CD4-positive, alpha-beta T cell treated with Interleukin-15 for 1 hour (primary cell): ENCODE data around the gene ULK4.

Experiments used
- DNase-seq: peaks from one replicate; pipeline ENCODE4 v3.0.0-alpha.2; 2020

ULK4 gene

DNA sequence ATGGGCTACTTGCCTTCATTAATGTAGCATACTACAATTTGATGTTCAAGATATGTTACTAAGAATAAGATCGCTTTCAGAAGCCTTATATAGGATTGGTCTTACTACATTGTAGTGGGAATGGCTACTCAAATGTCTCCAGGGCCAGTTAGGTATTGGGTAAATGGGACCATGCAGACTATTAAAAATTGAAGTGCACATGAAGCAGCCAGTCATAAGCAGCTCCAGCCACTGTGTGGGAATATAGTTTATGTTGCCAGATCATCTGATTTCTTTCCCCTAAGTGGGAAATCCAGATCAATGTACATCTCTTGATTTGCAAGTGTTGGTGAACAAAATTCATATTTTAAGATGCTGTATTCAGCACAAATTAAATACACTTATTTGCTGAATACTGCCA lies 757.5 kb downstream of the ULK4 start:
- DNase-seq = no peak

DNA sequence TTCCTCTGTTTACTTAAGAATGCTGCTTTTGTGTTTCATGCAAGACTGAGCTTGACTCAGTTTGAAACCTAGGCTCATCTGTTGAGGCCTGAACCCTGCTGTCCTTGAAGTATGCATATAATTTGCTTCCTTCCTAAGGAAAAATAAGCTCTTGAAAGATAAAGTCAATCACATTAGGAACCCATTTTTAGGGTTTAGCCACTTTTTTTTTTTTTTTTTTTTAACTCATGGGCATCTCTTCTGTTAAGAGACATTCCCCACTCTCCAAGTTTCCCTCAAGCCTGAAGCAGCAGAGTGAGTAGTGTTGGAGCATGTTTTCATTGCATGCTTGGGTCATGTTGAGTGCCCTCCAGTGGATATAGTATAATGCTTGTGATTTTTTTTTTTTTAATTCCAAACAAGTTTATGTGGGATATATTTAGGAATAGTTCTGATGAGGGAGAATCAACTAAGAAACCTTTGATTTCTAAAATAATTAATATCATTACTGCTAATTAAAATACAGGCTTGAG lies 759.0 kb downstream of the ULK4 start:
- DNase-seq = no peak

DNA sequence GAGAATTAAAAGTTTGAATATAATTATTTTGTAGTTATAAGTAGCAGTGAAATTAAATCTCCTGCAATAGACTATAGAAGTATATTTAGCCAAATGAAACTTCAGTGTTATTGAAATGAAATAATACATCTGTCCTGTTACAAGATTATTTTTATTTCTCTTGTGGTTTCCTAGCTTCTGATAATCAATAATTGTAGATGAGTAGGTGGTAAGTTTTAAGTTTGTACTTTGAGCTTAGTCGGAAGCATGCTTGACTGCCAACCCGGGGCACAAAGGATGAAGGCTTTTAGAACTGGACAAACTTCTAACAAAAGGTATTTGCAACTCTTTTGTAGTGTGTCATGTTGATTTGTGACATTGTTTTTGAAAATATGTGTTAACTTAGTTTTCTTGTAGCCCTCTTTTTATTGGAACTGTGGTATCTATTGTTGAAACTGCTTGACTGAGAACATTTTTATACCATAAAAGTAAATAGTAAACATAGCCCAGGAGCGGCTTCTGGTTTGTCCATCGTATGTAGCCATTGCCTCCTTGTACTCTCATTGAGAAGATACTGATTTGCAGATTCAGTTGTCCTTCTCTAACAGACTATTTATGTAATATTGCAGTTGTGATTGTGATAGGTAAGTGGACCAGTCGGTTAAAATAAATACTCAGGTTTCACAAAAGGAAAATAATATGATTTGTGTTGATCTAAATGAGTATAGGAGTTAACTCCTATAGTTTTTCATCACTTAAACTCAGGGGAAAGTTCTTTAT lies 759.6 kb downstream of the ULK4 start:
- no peak for DNase-seq

DNA sequence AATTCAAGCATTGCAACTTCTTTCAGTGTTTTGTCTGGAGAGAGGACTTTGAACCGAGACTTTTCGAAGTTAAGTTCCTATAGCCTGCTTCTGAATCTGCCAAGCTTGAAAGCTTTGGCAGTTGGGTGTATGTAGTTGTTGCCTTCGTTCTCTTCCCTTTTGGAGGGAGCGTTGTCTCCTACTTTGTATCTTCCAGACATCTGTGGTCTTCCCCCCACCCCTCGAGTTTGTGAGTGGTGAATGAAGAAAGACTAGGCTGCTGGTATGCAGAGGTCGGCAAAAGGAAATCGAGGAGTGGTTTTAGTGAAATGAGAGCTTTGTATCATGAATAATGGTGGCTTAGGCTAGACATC lies 761.3 kb downstream of the ULK4 start:
- no peak for DNase-seq

DNA sequence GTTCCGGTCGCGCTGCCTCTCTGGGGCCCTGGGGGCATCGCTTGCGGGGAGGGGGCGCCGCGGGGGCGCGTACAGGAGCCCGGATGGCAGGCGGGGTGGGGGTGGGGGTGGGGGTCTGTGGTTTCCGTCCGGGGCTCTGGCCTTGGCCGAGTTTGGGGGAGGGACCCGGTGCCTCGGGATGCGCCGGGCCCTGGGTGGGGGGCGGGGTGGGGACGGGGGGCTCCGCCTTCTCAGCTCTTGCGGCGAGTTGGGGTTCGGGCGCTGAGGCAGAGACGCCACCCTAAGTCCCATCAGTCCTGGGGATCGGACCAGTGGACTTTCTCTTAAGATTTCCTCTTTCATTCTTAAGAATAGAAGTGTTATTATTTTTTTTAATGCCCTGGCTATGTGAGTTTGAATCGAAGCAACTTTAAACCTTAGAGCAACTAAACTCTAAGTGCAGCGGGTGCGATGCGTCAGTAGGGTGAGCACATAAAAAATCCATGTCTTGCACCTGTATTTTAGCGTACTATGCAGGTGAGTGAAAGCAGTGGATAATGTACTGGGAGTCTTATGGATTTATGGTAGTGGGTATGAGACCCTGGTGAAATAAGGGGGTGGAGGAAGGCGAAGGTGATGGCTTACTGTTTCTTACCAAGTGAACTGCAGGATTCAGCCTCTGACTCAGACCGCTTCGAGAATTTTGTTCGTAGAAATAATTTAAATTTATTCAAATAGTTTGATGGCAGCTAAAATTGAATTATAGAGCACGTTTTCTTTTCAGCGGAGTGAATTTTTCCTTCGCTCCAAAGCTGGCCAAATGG lies 761.8 kb downstream of the ULK4 start:
- DNase-seq = peak; percentile 34

DNA sequence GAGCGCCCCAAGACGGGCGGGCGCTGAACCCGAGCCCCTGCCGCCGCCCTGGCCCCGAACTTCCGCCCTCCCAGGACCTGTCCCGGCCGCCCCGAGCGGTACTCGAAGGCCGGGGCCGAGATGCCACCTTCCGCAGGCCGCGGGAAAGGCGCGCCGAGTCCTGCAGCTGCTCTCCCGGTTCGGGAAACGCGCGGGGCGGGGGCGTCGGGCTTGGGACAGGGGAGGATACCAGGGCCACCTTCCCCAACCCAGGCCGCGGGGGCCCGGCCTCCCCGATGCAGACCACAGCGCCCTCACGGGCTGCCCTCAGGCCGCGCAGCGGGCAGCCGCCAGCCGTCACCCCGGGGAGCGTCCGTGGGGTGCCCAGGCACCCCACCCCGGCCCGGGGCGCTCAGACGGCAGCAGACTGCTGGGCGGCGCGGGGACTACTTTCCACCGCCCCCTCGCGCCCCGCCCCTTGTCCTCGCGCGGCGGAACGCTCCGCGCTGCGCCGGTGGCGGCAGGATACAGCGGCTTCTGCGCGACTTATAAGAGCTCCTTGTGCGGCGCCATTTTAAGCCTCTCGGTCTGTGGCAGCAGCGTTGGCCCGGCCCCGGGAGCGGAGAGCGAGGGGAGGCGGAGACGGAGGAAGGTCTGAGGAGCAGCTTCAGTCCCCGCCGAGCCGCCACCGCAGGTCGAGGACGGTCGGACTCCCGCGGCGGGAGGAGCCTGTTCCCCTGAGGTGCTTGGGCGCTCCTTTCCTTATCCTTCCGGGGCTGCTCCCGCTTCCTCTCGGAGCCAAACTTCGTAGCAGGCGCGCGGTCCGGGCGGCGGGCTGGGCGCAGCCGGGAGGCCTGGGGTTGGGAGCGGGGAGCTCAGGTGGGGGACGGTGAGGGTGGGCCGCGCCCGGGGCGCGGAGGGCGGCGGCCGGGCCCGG lies 762.7 kb downstream of the ULK4 start, which contains the start of gene CTNNB1:
Gene CTNNB1, plus strand, starts transcription at position 556 of the 916 bp plus-strand sequence. CDS start 24,564 bp downstream, outside the sequence.
- peak; percentile 90 for DNase-seq

DNA sequence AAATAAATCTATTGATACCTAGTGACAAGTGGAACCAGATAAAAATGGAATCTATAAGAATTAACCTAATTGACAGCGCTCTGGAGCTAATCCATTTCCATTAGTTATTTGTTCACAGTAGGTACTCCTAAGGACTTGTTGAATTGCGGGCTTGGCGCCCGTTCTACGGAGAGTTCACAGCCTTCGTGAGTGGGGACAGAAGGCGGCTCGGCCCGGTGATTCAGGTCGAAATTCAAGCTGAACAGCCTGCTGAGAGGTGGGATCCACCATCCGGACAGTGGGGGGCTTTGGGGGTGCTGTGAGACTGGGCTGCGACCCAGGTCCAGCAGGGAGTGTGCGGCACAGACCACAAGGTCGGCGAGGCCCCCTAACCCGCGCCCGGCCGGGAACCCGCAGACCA lies 763.4 kb downstream of the ULK4 start:
- no peak for DNase-seq

DNA sequence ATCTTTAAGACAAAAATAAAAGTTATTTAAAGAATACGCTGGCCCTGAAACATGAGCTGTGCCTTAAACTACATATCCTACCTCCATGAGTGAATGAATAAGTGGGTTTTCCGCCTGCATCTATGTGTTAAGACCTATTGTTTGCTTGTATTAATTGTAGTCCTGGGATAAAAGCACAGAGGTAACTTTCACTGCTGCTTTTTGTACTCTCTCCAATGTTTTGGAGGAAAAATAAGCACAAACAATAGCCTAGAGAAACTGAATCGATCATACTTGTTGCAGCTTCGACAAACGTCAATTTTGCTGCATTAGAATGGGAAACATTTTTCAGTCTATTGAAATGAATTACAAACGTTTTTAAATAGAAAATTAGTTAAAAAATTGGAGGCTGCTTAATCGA lies 763.9 kb downstream of the ULK4 start:
- no peak for DNase-seq
